HEK293 (cell line): Measurements from ENCODE around the gene NFKB1.

Experiments used
- CTCF ChIA-PET: fragments of 350-600 bp; formaldehyde crosslinking; extraction: SDS; loops from one replicate; lab custom pipeline; 2021; ENCODE audit warnings: antibody characterized with exemption; lab: Yijun Ruan, JAX
- POLR2A ChIA-PET: fragments of 300-600 bp; formaldehyde crosslinking; extraction: SDS; loops from one replicate; lab custom pipeline; 2020; ENCODE audit warnings: antibody characterized with exemption, inconsistent platforms; lab: Yijun Ruan, JAX
- H3K27ac ChIP-seq: fragments of 200-500 bp; sonication (Bioruptor generic); 2 replicates; pipeline ENCODE4 v1.5.1; 2014; ENCODE audit warnings: low read depth, low read length, control low read depth, inconsistent platforms; ENCODE audit errors: extremely low read depth
- H3K36me3 ChIP-seq, 2 experiments: fragments of 200-500 bp in 1 of 2; sonication (Bioruptor generic) in 1 of 2; 1 replicate in 1 of 2; 2 replicates in 1 of 2; pipeline ENCODE4 v1.5.1; 2014 to 2017; ENCODE audit warnings: inconsistent platforms in 2 of 2, low read length in 2 of 2; ENCODE audit not compliant: control insufficient read depth in 2 of 2, insufficient read depth in 1 of 2
- H3K4me1 ChIP-seq: fragments of 200-500 bp; sonication (Bioruptor generic); 2 replicates; pipeline ENCODE4 v1.5.1; 2014; ENCODE audit warnings: mild to moderate bottlenecking, low read length, inconsistent platforms; ENCODE audit not compliant: control insufficient read depth, insufficient read depth
- H3K4me3 ChIP-seq: 2 replicates; pipeline ENCODE4 v1.5.1; 2011; ENCODE audit warnings: low read depth, mild to moderate bottlenecking, control low read depth, low read length, moderate library complexity
- H3K9me3 ChIP-seq: fragments of 200-500 bp; sonication (Bioruptor generic); 2 replicates; pipeline ENCODE4 v1.5.1; 2014; ENCODE audit warnings: low read depth, low read length, inconsistent platforms; ENCODE audit not compliant: control insufficient read depth, insufficient read depth
- GLI2 ChIP-seq: fragments of 450-650 bp; formaldehyde crosslinking; IDR thresholded peaks from 2 replicates; pipeline ENCODE4; 2017; ENCODE audit warnings: missing biosample characterization, missing genetic modification characterization, low read depth, borderline replicate concordance
- GLIS1 ChIP-seq: fragments of 450-650 bp; formaldehyde crosslinking; IDR thresholded peaks from 2 replicates; pipeline ENCODE4 v1.5.1; 2016; ENCODE audit warnings: missing biosample characterization, missing genetic modification characterization
- GLIS2 ChIP-seq: fragments of 450-650 bp; formaldehyde crosslinking; IDR thresholded peaks from 2 replicates; pipeline ENCODE4 v1.5.1; 2016; ENCODE audit warnings: missing biosample characterization, missing genetic modification characterization
- HOXC10 ChIP-seq: sonication (generic); formaldehyde crosslinking; IDR thresholded peaks from 2 replicates; pipeline ENCODE4 v1.8.1; 2023; ENCODE audit warnings: mild to moderate bottlenecking, missing genetic modification reagents
- KLF7 ChIP-seq: fragments of 450-650 bp; formaldehyde crosslinking; IDR thresholded peaks from 2 replicates; pipeline ENCODE4 v1.5.1; 2016; ENCODE audit warnings: missing biosample characterization, missing genetic modification characterization, borderline replicate concordance
- MEIS1 ChIP-seq: sonication (generic); formaldehyde crosslinking; IDR thresholded peaks from 2 replicates; pipeline ENCODE4 v1.8.1; 2022; ENCODE audit warnings: missing genetic modification reagents, mild to moderate bottlenecking, borderline replicate concordance
- SP7 ChIP-seq: fragments of 450-650 bp; formaldehyde crosslinking; IDR thresholded peaks from 2 replicates; pipeline ENCODE4 v1.5.1; 2016; ENCODE audit warnings: missing biosample characterization, missing genetic modification characterization
- ZBTB7A ChIP-seq: fragments of 450-650 bp; formaldehyde crosslinking; IDR thresholded peaks from 2 replicates; pipeline ENCODE4 v1.5.1; 2016; ENCODE audit warnings: low read depth, missing biosample characterization, missing genetic modification characterization
- ZEB2 ChIP-seq: fragments of 450-650 bp; formaldehyde crosslinking; IDR thresholded peaks from 2 replicates; pipeline ENCODE4 v1.5.1; 2016; ENCODE audit warnings: missing biosample characterization, missing genetic modification characterization
- ZNF112 ChIP-seq: fragments of 450-650 bp; formaldehyde crosslinking; IDR thresholded peaks from 2 replicates; pipeline ENCODE4 v1.5.0; 2017; ENCODE audit warnings: missing biosample characterization, missing genetic modification characterization
- ZNF274 ChIP-seq, 2 experiments: fragments of 200-500 bp in 1 of 2; fragments of 450-650 bp in 1 of 2; sonication (Bioruptor generic) in 1 of 2; formaldehyde crosslinking in 1 of 2; IDR thresholded peaks; 2 replicates each; pipeline versions ENCODE4 v1.5.1 to v1.6.1; 2014 to 2016; ENCODE audit warnings: borderline replicate concordance in 1 of 2, inconsistent platforms in 1 of 2, low read length in 1 of 2, missing biosample characterization in 1 of 2, missing genetic modification characterization in 1 of 2
- ZNF311 ChIP-seq: fragments of 450-650 bp; formaldehyde crosslinking; IDR thresholded peaks from 2 replicates; pipeline ENCODE4 v1.5.1; 2017; ENCODE audit warnings: missing biosample characterization, missing genetic modification characterization, borderline replicate concordance
- ZNF324 ChIP-seq: fragments of 450-650 bp; formaldehyde crosslinking; IDR thresholded peaks from 2 replicates; pipeline ENCODE4 v1.5.1; 2016; ENCODE audit warnings: missing biosample characterization, missing genetic modification characterization
- ZNF335 ChIP-seq: fragments of 450-650 bp; formaldehyde crosslinking; conservative IDR thresholded peaks from 2 replicates; pipeline ENCODE4 v1.5.1; 2016; ENCODE audit warnings: missing biosample characterization, missing genetic modification characterization
- ZNF354C ChIP-seq: fragments of 450-650 bp; formaldehyde crosslinking; IDR thresholded peaks from 2 replicates; pipeline ENCODE4 v1.5.1; 2016; ENCODE audit warnings: missing biosample characterization, missing genetic modification characterization, low read depth, borderline replicate concordance
- ZNF391 ChIP-seq: fragments of 450-650 bp; formaldehyde crosslinking; IDR thresholded peaks from 2 replicates; pipeline ENCODE4 v1.5.1; 2016; ENCODE audit warnings: low read depth, missing biosample characterization, missing genetic modification characterization, borderline replicate concordance
- ZNF521 ChIP-seq: fragments of 450-650 bp; formaldehyde crosslinking; IDR thresholded peaks from 2 replicates; pipeline ENCODE4 v1.5.1; 2017; ENCODE audit warnings: missing biosample characterization, mild to moderate bottlenecking, missing genetic modification characterization
- ZNF558 ChIP-seq: fragments of 450-650 bp; formaldehyde crosslinking; IDR thresholded peaks from 2 replicates; pipeline ENCODE4 v1.5.1; 2016; ENCODE audit warnings: missing biosample characterization, missing genetic modification characterization
- ZNF585B ChIP-seq: fragments of 450-650 bp; formaldehyde crosslinking; IDR thresholded peaks from 2 replicates; pipeline ENCODE4 v1.5.1; 2016; ENCODE audit warnings: missing biosample characterization, missing genetic modification characterization
- ZNF596 ChIP-seq: fragments of 450-650 bp; IDR thresholded peaks from 2 replicates; pipeline ENCODE4 v1.5.0; 2018; ENCODE audit warnings: missing biosample characterization, mild to moderate bottlenecking, missing genetic modification characterization, moderate library complexity
- ZNF639 ChIP-seq: fragments of 450-650 bp; formaldehyde crosslinking; IDR thresholded peaks from 2 replicates; pipeline ENCODE4 v1.5.1; 2016; ENCODE audit warnings: missing biosample characterization, missing genetic modification characterization
- ZNF654 ChIP-seq: fragments of 450-650 bp; formaldehyde crosslinking; IDR thresholded peaks from 2 replicates; pipeline ENCODE4 v1.5.1; 2016; ENCODE audit warnings: low read depth, missing biosample characterization, missing genetic modification characterization
- ZNF670 ChIP-seq: fragments of 450-650 bp; formaldehyde crosslinking; IDR thresholded peaks from 2 replicates; pipeline ENCODE4 v1.5.1; 2016; ENCODE audit warnings: missing biosample characterization, missing genetic modification characterization, low read depth
- ZNF677 ChIP-seq: fragments of 450-650 bp; IDR thresholded peaks from 2 replicates; pipeline ENCODE4 v1.5.0; 2018; ENCODE audit warnings: missing biosample characterization, mild to moderate bottlenecking, missing genetic modification characterization, moderate library complexity
- ZNF747 ChIP-seq: fragments of 450-650 bp; formaldehyde crosslinking; IDR thresholded peaks from 2 replicates; pipeline ENCODE4 v1.5.1; 2016; ENCODE audit warnings: missing biosample characterization, missing genetic modification characterization
- ZNF791 ChIP-seq: fragments of 450-650 bp; formaldehyde crosslinking; IDR thresholded peaks from 2 replicates; pipeline ENCODE4 v1.5.1; 2016; ENCODE audit warnings: missing biosample characterization, missing genetic modification characterization
- ZNF792 ChIP-seq: fragments of 450-650 bp; formaldehyde crosslinking; IDR thresholded peaks from 2 replicates; pipeline ENCODE4 v1.5.1; 2016; ENCODE audit warnings: missing biosample characterization, missing genetic modification characterization
- TF ChIP-seq, protein P1 (sequence below): fragments of 450-650 bp; formaldehyde crosslinking; IDR thresholded peaks from 2 replicates; pipeline ENCODE4 v1.5.1; 2016; ENCODE audit warnings: missing biosample characterization, missing genetic modification characterization
- TF ChIP-seq, protein P2 (sequence below): fragments of 450-650 bp; formaldehyde crosslinking; IDR thresholded peaks from 2 replicates; pipeline ENCODE4 v1.5.1; 2016; ENCODE audit warnings: missing biosample characterization, missing genetic modification characterization
- TF ChIP-seq, protein P3 (sequence below): fragments of 450-650 bp; formaldehyde crosslinking; IDR thresholded peaks from 2 replicates; pipeline ENCODE4 v1.5.1; 2017; ENCODE audit warnings: missing biosample characterization, mild to moderate bottlenecking, missing genetic modification characterization, moderate library complexity

Gene NFKB1

GRCh38 chr4:102578819-102579218 lies 77.7 kb downstream of the NFKB1 start:
- CTCF ChIA-PET, result interaction anchor here (0.7 to 1.2 kb wide), 3 partner anchors 18 to 1120 kb away, joined by 3 to 4 read pairs (median 3); no protein-coding TSS in a partner anchor
- POLR2A ChIA-PET, result no interaction called here
- H3K4me1 ChIP-seq, result no peaks in the 10 kb centered on the region
- H3K36me3 ChIP-seq, result peaks cover 9 to 27% of the 10 kb centered on the region in 2 experiments; a peak in 2 of 3 replicates
- TF ChIP-seq ZNF112 (tag by site-specific recombination), result no peak
- TF ChIP-seq SP7 (tag by site-specific recombination), result no peak
- TF ChIP-seq ZNF791, result no peak
- TF ChIP-seq, protein P1, sequence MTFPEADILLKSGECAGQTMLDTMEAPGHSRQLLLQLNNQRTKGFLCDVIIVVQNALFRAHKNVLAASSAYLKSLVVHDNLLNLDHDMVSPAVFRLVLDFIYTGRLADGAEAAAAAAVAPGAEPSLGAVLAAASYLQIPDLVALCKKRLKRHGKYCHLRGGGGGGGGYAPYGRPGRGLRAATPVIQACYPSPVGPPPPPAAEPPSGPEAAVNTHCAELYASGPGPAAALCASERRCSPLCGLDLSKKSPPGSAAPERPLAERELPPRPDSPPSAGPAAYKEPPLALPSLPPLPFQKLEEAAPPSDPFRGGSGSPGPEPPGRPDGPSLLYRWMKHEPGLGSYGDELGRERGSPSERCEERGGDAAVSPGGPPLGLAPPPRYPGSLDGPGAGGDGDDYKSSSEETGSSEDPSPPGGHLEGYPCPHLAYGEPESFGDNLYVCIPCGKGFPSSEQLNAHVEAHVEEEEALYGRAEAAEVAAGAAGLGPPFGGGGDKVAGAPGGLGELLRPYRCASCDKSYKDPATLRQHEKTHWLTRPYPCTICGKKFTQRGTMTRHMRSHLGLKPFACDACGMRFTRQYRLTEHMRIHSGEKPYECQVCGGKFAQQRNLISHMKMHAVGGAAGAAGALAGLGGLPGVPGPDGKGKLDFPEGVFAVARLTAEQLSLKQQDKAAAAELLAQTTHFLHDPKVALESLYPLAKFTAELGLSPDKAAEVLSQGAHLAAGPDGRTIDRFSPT (tag by site-specific recombination), result no peak
- TF ChIP-seq ZNF558 (tag by site-specific recombination), result no peak
- TF ChIP-seq GLIS1 (tag by site-specific recombination), result no peak
- no peak for TF ChIP-seq ZNF521 (tag by site-specific recombination)
- TF ChIP-seq GLI2, result no peak
- TF ChIP-seq ZNF324 (tag by site-specific recombination), result no peak
- TF ChIP-seq, protein P2, sequence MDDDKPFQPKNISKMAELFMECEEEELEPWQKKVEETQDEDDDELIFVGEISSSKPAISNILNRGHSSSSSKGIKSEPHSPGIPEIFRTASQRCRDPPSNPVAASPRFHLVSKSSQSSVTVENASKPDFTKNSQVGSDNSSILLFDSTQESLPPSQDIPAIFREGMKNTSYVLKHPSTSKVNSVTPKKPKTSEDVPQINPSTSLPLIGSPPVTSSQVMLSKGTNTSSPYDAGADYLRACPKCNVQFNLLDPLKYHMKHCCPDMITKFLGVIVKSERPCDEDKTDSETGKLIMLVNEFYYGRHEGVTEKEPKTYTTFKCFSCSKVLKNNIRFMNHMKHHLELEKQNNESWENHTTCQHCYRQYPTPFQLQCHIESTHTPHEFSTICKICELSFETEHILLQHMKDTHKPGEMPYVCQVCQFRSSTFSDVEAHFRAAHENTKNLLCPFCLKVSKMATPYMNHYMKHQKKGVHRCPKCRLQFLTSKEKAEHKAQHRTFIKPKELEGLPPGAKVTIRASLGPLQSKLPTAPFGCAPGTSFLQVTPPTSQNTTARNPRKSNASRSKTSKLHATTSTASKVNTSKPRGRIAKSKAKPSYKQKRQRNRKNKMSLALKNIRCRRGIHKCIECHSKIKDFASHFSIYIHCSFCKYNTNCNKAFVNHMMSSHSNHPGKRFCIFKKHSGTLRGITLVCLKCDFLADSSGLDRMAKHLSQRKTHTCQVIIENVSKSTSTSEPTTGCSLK (tag by site-specific recombination), result no peak
- TF ChIP-seq ZNF670 (tag by site-specific recombination), result no peak
- TF ChIP-seq ZNF677, result no peak
- no peak for TF ChIP-seq GLIS2 (tag by site-specific recombination)
- no peak for TF ChIP-seq MEIS1 (CRISPR knock-in tag)
- TF ChIP-seq ZNF335 (tag by site-specific recombination), result no peak
- TF ChIP-seq ZBTB7A (tag by site-specific recombination), result no peak
- no peak for TF ChIP-seq ZNF354C
- no peak for TF ChIP-seq HOXC10 (CRISPR knock-in tag)
- TF ChIP-seq ZNF585B (tag by site-specific recombination), result no peak
- no peak for TF ChIP-seq ZNF311 (tag by site-specific recombination)
- H3K4me3 ChIP-seq, result no peak overlapping the region
- H3K27ac ChIP-seq, result no peak overlapping the region
- no peaks in the 10 kb centered on the region for H3K9me3 ChIP-seq

DNA sequence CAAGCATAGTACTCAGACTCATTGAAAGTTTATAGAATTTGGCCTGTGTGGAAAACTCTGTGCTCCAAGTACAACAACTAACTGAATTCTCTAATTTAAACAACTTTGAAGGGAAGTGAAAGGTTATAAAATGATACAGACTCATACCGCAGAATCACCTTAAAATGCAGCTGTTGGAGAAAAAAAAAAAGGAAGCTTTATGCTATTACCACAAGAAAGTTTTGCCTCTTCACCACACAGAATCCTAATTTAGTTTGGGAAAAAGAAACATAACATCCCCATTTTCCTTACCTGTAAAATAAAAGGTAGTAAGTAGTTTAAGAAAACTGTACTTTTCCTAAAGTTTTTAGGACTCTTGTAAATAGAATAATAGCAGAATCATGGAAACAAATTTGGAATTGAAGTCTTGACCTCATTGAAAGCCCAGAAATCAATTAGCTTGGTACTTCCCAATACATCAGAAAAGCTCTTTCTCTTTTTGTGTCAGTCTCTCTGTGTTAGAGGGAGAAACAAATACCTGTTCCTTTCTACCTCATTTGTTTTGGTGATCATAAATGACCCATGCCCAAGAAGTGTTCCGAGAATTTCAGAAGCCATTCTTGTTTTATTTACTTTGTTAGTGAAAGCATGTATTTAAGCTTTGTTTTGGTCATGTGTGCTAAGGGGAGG lies 78.8 kb downstream of the NFKB1 start:
- H3K4me1 ChIP-seq, result no peaks in the 10 kb centered on the region
- peaks cover 9 to 29% of the 10 kb centered on the region in 2 experiments; a peak in 2 of 3 replicates for H3K36me3 ChIP-seq
- no peaks in the 10 kb centered on the region for H3K9me3 ChIP-seq
- ChIA-PET POLR2A (no interaction called here), CTCF (interaction anchor here (1.2 kb wide), 1 partner anchor 17 kb away, joined by 4 read pairs; no protein-coding TSS in a partner anchor)
- no peak overlapping the region for H3K4me3 ChIP-seq
- no peak overlapping the region for H3K27ac ChIP-seq
- TF ChIP-seq ZNF747 (tag by site-specific recombination) (no peak), ZNF792 (tag by site-specific recombination) (no peak), ZNF639 (tag by site-specific recombination) (no peak), ZNF391 (tag by site-specific recombination) (no peak), ZEB2 (tag by site-specific recombination) (no peak), ZNF654 (tag by site-specific recombination) (no peak), ZNF274 (IDR thresholded peaks at IDR 0.05; ENCODE audit: low read length) (no peak), ZNF274 (tag by site-specific recombination; IDR thresholded peaks at IDR 0.05; ENCODE audit: borderline replicate concordance) (no peak), SP7 (tag by site-specific recombination) (no peak), ZNF596 (tag by site-specific recombination) (no peak), KLF7 (tag by site-specific recombination) (no peak)
- TF ChIP-seq, protein P3, sequence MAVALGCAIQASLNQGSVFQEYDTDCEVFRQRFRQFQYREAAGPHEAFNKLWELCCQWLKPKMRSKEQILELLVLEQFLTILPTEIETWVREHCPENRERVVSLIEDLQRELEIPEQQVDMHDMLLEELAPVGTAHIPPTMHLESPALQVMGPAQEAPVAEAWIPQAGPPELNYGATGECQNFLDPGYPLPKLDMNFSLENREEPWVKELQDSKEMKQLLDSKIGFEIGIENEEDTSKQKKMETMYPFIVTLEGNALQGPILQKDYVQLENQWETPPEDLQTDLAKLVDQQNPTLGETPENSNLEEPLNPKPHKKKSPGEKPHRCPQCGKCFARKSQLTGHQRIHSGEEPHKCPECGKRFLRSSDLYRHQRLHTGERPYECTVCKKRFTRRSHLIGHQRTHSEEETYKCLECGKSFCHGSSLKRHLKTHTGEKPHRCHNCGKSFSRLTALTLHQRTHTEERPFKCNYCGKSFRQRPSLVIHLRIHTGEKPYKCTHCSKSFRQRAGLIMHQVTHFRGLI (tag by site-specific recombination), result no peak
